Peyer's patch (tissue), 4 donors: ENCODE data around the gene ABHD1. TPM values are rescaled to one million over a fixed set of nuclear protein-coding genes. Genes with fewer than 3 reads are reported as not detected.

Source experiments
- DNase-seq, 3 donors: peaks; one replicate each; pipeline ENCODE4 v3.0.0-alpha.2; 2017 to 2019
- H3K27ac ChIP-seq, 4 donors: fragments of 200-600 bp; sonication (generic); one replicate each; pipeline ENCODE4 v1.5.1; 2016 to 2019
- H3K27me3 ChIP-seq, 2 donors: fragments of 200-600 bp; sonication (generic); one replicate each; pipeline ENCODE4 v1.5.1; 2019
- H3K36me3 ChIP-seq, 3 donors: fragments of 200-600 bp; sonication (generic); one replicate each; pipeline ENCODE4 v1.5.1; 2016 to 2019
- H3K4me1 ChIP-seq, 4 donors: fragments of 200-600 bp; sonication (generic); one replicate each; pipeline ENCODE4 v1.5.1; 2016 to 2019
- H3K4me3 ChIP-seq, 4 donors: fragments of 200-600 bp; sonication (generic); 1 replicate in 3 of 4; 2 replicates in 1 of 4; pipeline ENCODE4 v1.5.1; 2016 to 2019; ENCODE audit warnings: mild to moderate bottlenecking in 1 of 4
- H3K9me3 ChIP-seq, 4 donors: fragments of 200-600 bp; sonication (generic); one replicate each; pipeline ENCODE4 v1.5.1; 2016 to 2019; ENCODE audit warnings: mild to moderate bottlenecking in 1 of 4
- CTCF ChIP-seq, 6 experiments: fragments of 450-650 bp in 4 of 6; fragments of 200-600 bp in 2 of 6; sonication (generic) in 1 of 6; IDR thresholded peaks; one replicate each; pipeline ENCODE4 v1.5.1; 2017 to 2019; ENCODE audit warnings: antibody characterized with exemption in 6 of 6, mild to moderate bottlenecking in 3 of 6, moderate library complexity in 1 of 6
- POLR2A ChIP-seq, 2 donors: fragments of 450-650 bp; IDR thresholded peaks; one replicate each; pipeline ENCODE4 v1.5.1; 2017; ENCODE audit warnings: antibody characterized with exemption in 2 of 2, mild to moderate bottlenecking in 2 of 2, moderate library complexity in 2 of 2
- total RNA-seq, 4 donors: library from RNA; depleted of rRNA; stranded (reverse); fragments of >200 nt; gene quantifications; one replicate each; pipeline ENCODE4 v1.1.0, GENCODE V29; 2016

The ABHD1 gene
- total RNA-seq, 4 donors from 2014 or later: 2.8 TPM; not detected in 3

GRCh38 chr2:27135478-27135955 is 11.9 kb downstream of the ABHD1 start:
- Histone ChIP-seq H3K4me3 (no peak overlapping the region), H3K36me3 (peaks cover 0 to 21% (median 0%) of the 10 kb centered on the region in 3 donors), H3K9me3 (no peaks in the 10 kb centered on the region), H3K27me3 (no peaks in the 10 kb centered on the region), H3K4me1 (peaks cover 0 to 13% (median 7%) of the 10 kb centered on the region in 4 donors), H3K27ac (no peak overlapping the region)
- no peak for DNase-seq
- TF ChIP-seq CTCF (IDR thresholded peaks at IDR 0.05) (no peak), POLR2A (IDR thresholded peaks at IDR 0.05) (no peak)

- H3K9me3 ChIP-seq: no peaks in the 10 kb centered on the region
- H3K4me3 ChIP-seq: no peak overlapping the region
- peaks cover 0 to 13% (median 7%) of the 10 kb centered on the region in 4 donors for H3K4me1 ChIP-seq
- H3K36me3 ChIP-seq: peaks cover 0 to 9% (median 0%) of the 10 kb centered on the region in 3 donors
- no peak overlapping the region for H3K27ac ChIP-seq
- TF ChIP-seq CTCF (IDR thresholded peaks at IDR 0.05): no peak
- TF ChIP-seq POLR2A (IDR thresholded peaks at IDR 0.05): no peak
- DNase-seq: no peak
- no peaks in the 10 kb centered on the region for H3K27me3 ChIP-seq
Measured at GRCh38 chr2:27136751-27137150, 13.1 kb downstream of the ABHD1 start.

DNA sequence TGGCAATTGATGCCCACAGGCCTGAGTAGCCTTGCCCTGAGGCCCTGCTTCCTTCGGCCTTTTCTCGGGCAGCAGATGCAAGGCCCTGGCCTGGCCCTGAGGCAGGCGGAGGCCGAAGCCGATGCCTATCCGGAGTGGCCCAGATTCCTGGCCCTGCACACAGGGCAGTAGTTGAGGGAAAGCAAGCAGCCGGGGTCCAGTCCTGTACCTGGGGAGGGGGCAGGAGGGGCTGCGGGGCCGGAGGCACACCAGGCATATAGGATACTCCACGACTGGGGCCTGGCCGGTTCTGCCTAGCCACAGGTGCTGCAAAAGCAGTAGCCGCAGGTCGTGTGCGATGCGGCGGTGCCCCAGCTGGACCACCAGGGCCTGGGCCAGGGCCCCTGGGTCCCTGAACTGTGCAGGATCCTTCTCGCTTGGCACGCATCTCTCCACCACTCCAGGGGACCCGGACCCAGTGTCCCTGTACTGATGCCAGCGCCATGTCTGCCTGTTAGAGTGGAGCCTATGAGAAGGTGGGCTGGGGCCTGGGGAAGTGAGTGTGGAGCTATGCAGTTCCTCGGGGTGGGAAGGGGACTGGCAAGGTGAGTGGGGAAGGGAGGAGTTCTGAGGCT is 13.8 kb downstream of the ABHD1 start:
- Histone ChIP-seq H3K27ac (no peak overlapping the region), H3K4me3 (no peak overlapping the region)

GRCh38 chr2:27138111-27138510 is 14.5 kb downstream of the ABHD1 start:
- Histone ChIP-seq H3K27ac (no peak overlapping the region), H3K4me3 (no peak overlapping the region), H3K27me3 (no peaks in the 10 kb centered on the region), H3K9me3 (no peaks in the 10 kb centered on the region), H3K4me1 (peaks cover 0 to 6% (median 6%) of the 10 kb centered on the region in 4 donors), H3K36me3 (no peaks in the 10 kb centered on the region)
- DNase-seq: no peak
- no peak for TF ChIP-seq CTCF (IDR thresholded peaks at IDR 0.05)
- TF ChIP-seq POLR2A (IDR thresholded peaks at IDR 0.05): no peak

More for the DNA sequence above, 13.8 kb downstream of the ABHD1 start:
- peaks cover 0 to 3% (median 0%) of the 10 kb centered on the region in 3 donors for H3K36me3 ChIP-seq
- peaks cover 0 to 13% (median 7%) of the 10 kb centered on the region in 4 donors for H3K4me1 ChIP-seq
- H3K9me3 ChIP-seq: no peaks in the 10 kb centered on the region
- no peak for DNase-seq
- TF ChIP-seq CTCF (IDR thresholded peaks at IDR 0.05) (no peak), POLR2A (IDR thresholded peaks at IDR 0.05) (no peak)
- H3K27me3 ChIP-seq: no peaks in the 10 kb centered on the region

- H3K27me3 ChIP-seq: no peaks in the 10 kb centered on the region
- no peak within 1 kb of the TSS for H3K4me3 ChIP-seq
- no peaks in the 10 kb centered on the region for H3K9me3 ChIP-seq
- TF ChIP-seq POLR2A (IDR thresholded peaks at IDR 0.05) (no peak), CTCF (IDR thresholded peaks at IDR 0.05) (no peak)
- DNase-seq: no peak
- no peaks in the 10 kb centered on the region for H3K36me3 ChIP-seq
- H3K4me1 ChIP-seq: no peaks in the 10 kb centered on the region
- H3K27ac ChIP-seq: no peak within 1 kb of the TSS
Measured at GRCh38 chr2:27139310-27139709, 15.7 kb downstream of the ABHD1 start, which contains the start of gene PRR30. Gene PRR30 (minus strand): TSS chr2:27139410. CDS start chr2:27138329, 1,081 bp downstream.
